Esophagus muscularis mucosa (tissue), 4 donors: ENCODE results near the gene COG5. TPM values are rescaled to one million over a fixed set of nuclear protein-coding genes. Genes with fewer than 3 reads are reported as not detected.

ENCODE experiments used
- DNase-seq: peaks from one replicate; pipeline ENCODE4 v3.0.0-alpha.2; 2017; ENCODE audit errors: extremely low spot score
- H3K27ac ChIP-seq, 4 donors: fragments of 200-600 bp; sonication (generic); replicated peaks in 1 of 4; 1 replicate in 3 of 4; 2 replicates in 1 of 4; pipeline ENCODE4 v1.5.1; 2016 to 2019; ENCODE audit warnings: mild to moderate bottlenecking in 1 of 4
- H3K27me3 ChIP-seq, 4 donors: fragments of 200-600 bp; sonication (generic); one replicate each; pipeline versions ENCODE4 v1.5.1 to v1.6.0; 2016 to 2019
- H3K36me3 ChIP-seq, 4 donors: fragments of 200-600 bp; sonication (generic); one replicate each; pipeline ENCODE4 v1.5.1; 2016 to 2019
- H3K4me1 ChIP-seq, 4 donors: fragments of 200-600 bp; sonication (generic); one replicate each; pipeline ENCODE4 v1.5.1; 2016 to 2019
- H3K4me3 ChIP-seq, 4 donors: fragments of 200-600 bp; sonication (generic); 1 replicate in 2 of 4; 2 replicates in 2 of 4; pipeline ENCODE4 v1.5.1; 2016 to 2019; ENCODE audit warnings: mild to moderate bottlenecking in 4 of 4, moderate library complexity in 1 of 4
- H3K9me3 ChIP-seq, 4 donors: fragments of 200-600 bp; sonication (generic); 1 replicate in 3 of 4; 2 replicates in 1 of 4; pipeline ENCODE4 v1.5.1; 2016 to 2019
- CTCF ChIP-seq, 3 experiments: fragments of 200-600 bp in 2 of 3; fragments of 450-650 bp in 1 of 3; sonication (generic) in 2 of 3; IDR thresholded peaks; one replicate each; pipeline ENCODE4 v1.5.1; 2017 to 2019; ENCODE audit warnings: antibody characterized with exemption in 3 of 3, mild to moderate bottlenecking in 2 of 3, moderate library complexity in 1 of 3
- EP300 ChIP-seq: sonication (generic); formaldehyde crosslinking; IDR thresholded peaks from one replicate; pipeline ENCODE4 v1.6.1; 2017; ENCODE audit warnings: antibody characterized with exemption
- POLR2A ChIP-seq: fragments of 450-650 bp; IDR thresholded peaks from one replicate; pipeline ENCODE4 v1.6.1; 2017; ENCODE audit warnings: antibody characterized with exemption, moderate library complexity, mild to moderate bottlenecking, low read depth
- POLR2AphosphoS5 ChIP-seq, 2 donors: sonication (generic); formaldehyde crosslinking; IDR thresholded peaks; one replicate each; pipeline ENCODE4 v1.6.1; 2017; ENCODE audit warnings: antibody characterized with exemption in 2 of 2
- WGBS: methylation state at CpG from one replicate; pipeline ENCODE4 v1.1.5; 2018; 5-methylcytosine and 5-hydroxymethylcytosine counted together
- intact Hi-C: fragments of 100-400 bp; cut with DNase I; formaldehyde crosslinking; loops from one replicate; pipeline ENCODE4 v1.15.1; 2023
- total RNA-seq, 4 donors: library from RNA; depleted of rRNA; stranded (reverse); fragments of >200 nt; gene quantifications; one replicate each; pipeline versions ENCODE4 v1.1.0 to v1.2.1, GENCODE V29; 2016

COG5 gene
- total RNA-seq, 4 donors from 2014 or later = 20.3 to 33.4 (median 24.9) TPM

- Histone ChIP-seq H3K27me3 (no peaks in the 10 kb centered on the region), H3K4me3 (no peak overlapping the region), H3K36me3 (no peaks in the 10 kb centered on the region), H3K9me3 (no peaks in the 10 kb centered on the region), H3K4me1 (peaks cover 0 to 7% (median 0%) of the 10 kb centered on the region in 4 donors), H3K27ac (no peak overlapping the region)
- intact Hi-C loops = no loop called here
- TF ChIP-seq EP300 = no peak
- no peak for TF ChIP-seq POLR2A
- no peak for TF ChIP-seq POLR2AphosphoS5 (IDR thresholded peaks at IDR 0.05)
- TF ChIP-seq CTCF (IDR thresholded peaks at IDR 0.05) = no peak
- DNase-seq = no peak
- WGBS = 63% methylated on average over 1 of the region's 1 CpG
Measured at GRCh38 chr7:107315716-107316220, 248.0 kb downstream of the COG5 start.

GRCh38 chr7:107313355-107313754 is 250.4 kb downstream of the COG5 start:
- H3K4me3 ChIP-seq = no peak overlapping the region
- H3K4me1 ChIP-seq = peaks cover 0 to 7% (median 0%) of the 10 kb centered on the region in 4 donors
- H3K9me3 ChIP-seq = no peaks in the 10 kb centered on the region
- WGBS = 97% methylated on average over 1 of the region's 1 CpG
- TF ChIP-seq EP300 = no peak
- TF ChIP-seq CTCF (IDR thresholded peaks at IDR 0.05) = no peak
- no peak for TF ChIP-seq POLR2A
- no peak for TF ChIP-seq POLR2AphosphoS5 (IDR thresholded peaks at IDR 0.05)
- intact Hi-C loops = no loop called here
- no peaks in the 10 kb centered on the region for H3K36me3 ChIP-seq
- no peak overlapping the region for H3K27ac ChIP-seq
- no peaks in the 10 kb centered on the region for H3K27me3 ChIP-seq
- DNase-seq = no peak

GRCh38 chr7:107312418-107312817 is 251.3 kb downstream of the COG5 start:
- Histone ChIP-seq H3K4me1 (peaks cover 0 to 7% (median 0%) of the 10 kb centered on the region in 4 donors), H3K4me3 (no peak overlapping the region), H3K36me3 (no peaks in the 10 kb centered on the region), H3K27ac (no peak overlapping the region), H3K9me3 (no peaks in the 10 kb centered on the region), H3K27me3 (no peaks in the 10 kb centered on the region)
- intact Hi-C loops = no loop called here
- 93% methylated on average over 4 of the region's 4 CpGs for WGBS
- DNase-seq = no peak
- TF ChIP-seq POLR2AphosphoS5 (IDR thresholded peaks at IDR 0.05) = no peak
- no peak for TF ChIP-seq CTCF (IDR thresholded peaks at IDR 0.05)
- TF ChIP-seq EP300 = no peak
- no peak for TF ChIP-seq POLR2A

GRCh38 chr7:107309296-107309695 is 254.4 kb downstream of the COG5 start:
- intact Hi-C loops = no loop called here
- Histone ChIP-seq H3K4me1 (no peaks in the 10 kb centered on the region), H3K27ac (no peak overlapping the region), H3K4me3 (no peak overlapping the region), H3K9me3 (peaks cover 0 to 3% (median 0%) of the 10 kb centered on the region in 4 donors), H3K27me3 (no peaks in the 10 kb centered on the region), H3K36me3 (no peaks in the 10 kb centered on the region)
- no peak for DNase-seq
- no peak for TF ChIP-seq CTCF (IDR thresholded peaks at IDR 0.05)
- TF ChIP-seq POLR2A = no peak
- TF ChIP-seq EP300 = no peak
- TF ChIP-seq POLR2AphosphoS5 (IDR thresholded peaks at IDR 0.05) = no peak
- WGBS = 91% methylated on average over 1 of the region's 1 CpG

- no peaks in the 10 kb centered on the region for H3K36me3 ChIP-seq
- H3K9me3 ChIP-seq = peaks cover 0 to 3% (median 0%) of the 10 kb centered on the region in 4 donors
- no peaks in the 10 kb centered on the region for H3K4me1 ChIP-seq
- no peak overlapping the region for H3K4me3 ChIP-seq
- H3K27me3 ChIP-seq = no peaks in the 10 kb centered on the region
- WGBS = 88% methylated on average over 3 of the region's 3 CpGs
- no peak overlapping the region for H3K27ac ChIP-seq
- no peak for DNase-seq
- intact Hi-C loops = no loop called here
- TF ChIP-seq EP300 = no peak
- TF ChIP-seq CTCF (IDR thresholded peaks at IDR 0.05) = no peak
Measured at GRCh38 chr7:107304636-107305035, 259.1 kb downstream of the COG5 start.
